ENCODE measurements around the gene SOS1.

DNA sequence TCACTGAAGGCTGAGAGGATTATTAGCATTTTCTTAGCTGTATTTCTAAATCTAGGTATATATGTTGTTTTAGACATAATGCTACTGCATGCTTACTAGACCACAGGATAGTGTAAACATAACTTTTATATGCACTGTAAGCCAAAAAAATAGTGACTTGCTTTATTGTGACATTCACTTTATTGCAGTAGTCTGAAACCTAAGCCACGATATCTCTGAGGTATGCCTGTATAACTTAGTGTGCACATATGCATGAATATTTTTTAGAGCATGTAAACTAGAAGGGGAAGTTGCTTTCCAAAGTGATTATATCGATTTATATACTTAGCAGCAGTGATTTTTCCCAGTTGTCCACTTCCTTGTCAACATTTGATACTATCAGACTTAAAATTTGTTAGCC, 81.8 kb downstream of the SOS1 start:
- TF ChIP-seq, protein P1, sequence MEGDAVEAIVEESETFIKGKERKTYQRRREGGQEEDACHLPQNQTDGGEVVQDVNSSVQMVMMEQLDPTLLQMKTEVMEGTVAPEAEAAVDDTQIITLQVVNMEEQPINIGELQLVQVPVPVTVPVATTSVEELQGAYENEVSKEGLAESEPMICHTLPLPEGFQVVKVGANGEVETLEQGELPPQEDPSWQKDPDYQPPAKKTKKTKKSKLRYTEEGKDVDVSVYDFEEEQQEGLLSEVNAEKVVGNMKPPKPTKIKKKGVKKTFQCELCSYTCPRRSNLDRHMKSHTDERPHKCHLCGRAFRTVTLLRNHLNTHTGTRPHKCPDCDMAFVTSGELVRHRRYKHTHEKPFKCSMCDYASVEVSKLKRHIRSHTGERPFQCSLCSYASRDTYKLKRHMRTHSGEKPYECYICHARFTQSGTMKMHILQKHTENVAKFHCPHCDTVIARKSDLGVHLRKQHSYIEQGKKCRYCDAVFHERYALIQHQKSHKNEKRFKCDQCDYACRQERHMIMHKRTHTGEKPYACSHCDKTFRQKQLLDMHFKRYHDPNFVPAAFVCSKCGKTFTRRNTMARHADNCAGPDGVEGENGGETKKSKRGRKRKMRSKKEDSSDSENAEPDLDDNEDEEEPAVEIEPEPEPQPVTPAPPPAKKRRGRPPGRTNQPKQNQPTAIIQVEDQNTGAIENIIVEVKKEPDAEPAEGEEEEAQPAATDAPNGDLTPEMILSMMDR (IDR thresholded peaks at IDR 0.05; ENCODE audit: low read length), result no peak
- TF ChIP-seq EZH2phosphoT487 (IDR thresholded peaks at IDR 0.05; ENCODE audit: low read length), result no peak
- no peak for TF ChIP-seq EZH2 (optimal IDR thresholded peaks at IDR 0.05; ENCODE audit: low read depth, low read length)

Measured in MM.1S (cell line).